HG03342 (cell line): ENCODE results near the gene ADAR.

Source experiments
- ATAC-seq: cut with Tn5 transposase; IDR thresholded peaks from one replicate; pipeline ENCODE4 v1.9.1; 2021; ENCODE audit warnings: mild to moderate bottlenecking, moderate library complexity; ENCODE audit not compliant: unreplicated experiment

Gene ADAR

GRCh38 chr1:154619181-154619948 lies 11.4 kb upstream of the ADAR start:
- no peak for ATAC-seq

GRCh38 chr1:154616659-154617345 lies 8.8 kb upstream of the ADAR start:
- no peak for ATAC-seq

- ATAC-seq: no peak
These were observed 7.4 kb upstream of the ADAR start for GRCh38 chr1:154615411-154615810.

GRCh38 chr1:154614901-154615300 lies 6.9 kb upstream of the ADAR start:
- no peak for ATAC-seq

- ATAC-seq: no peak
These were observed 6.3 kb upstream of the ADAR start for GRCh38 chr1:154614247-154614646.

GRCh38 chr1:154611150-154611862 lies 3.3 kb upstream of the ADAR start:
- no peak for ATAC-seq

GRCh38 chr1:154609398-154610380 lies 1.7 kb upstream of the ADAR start:
- ATAC-seq: no peak

GRCh38 chr1:154608397-154609270 lies 648 bp upstream of the ADAR start:
- ATAC-seq: no peak

- peak; percentile 11 for ATAC-seq
These were observed 829 bp downstream of the ADAR start for GRCh38 chr1:154607106-154607608.

GRCh38 chr1:154605534-154605933 lies 2.5 kb downstream of the ADAR start:
- ATAC-seq: no peak

- no peak for ATAC-seq
These were observed 4.7 kb downstream of the ADAR start for GRCh38 chr1:154603317-154603716.

GRCh38 chr1:154599658-154600057 lies 8.3 kb downstream of the ADAR start:
- ATAC-seq: no peak

GRCh38 chr1:154598871-154599635 lies 8.9 kb downstream of the ADAR start:
- ATAC-seq: no peak

- no peak for ATAC-seq
These were observed 12.4 kb downstream of the ADAR start for GRCh38 chr1:154595621-154596020.

- no peak for ATAC-seq
These were observed 13.2 kb downstream of the ADAR start for GRCh38 chr1:154594811-154595210.

GRCh38 chr1:154593390-154593789 lies 14.6 kb downstream of the ADAR start:
- no peak for ATAC-seq

- no peak for ATAC-seq
These were observed 16.8 kb downstream of the ADAR start for GRCh38 chr1:154591206-154591605.

GRCh38 chr1:154590756-154591155 lies 17.2 kb downstream of the ADAR start:
- no peak for ATAC-seq

- ATAC-seq: no peak
These were observed 18.2 kb downstream of the ADAR start for GRCh38 chr1:154589780-154590179.
